Transverse colon (tissue), 4 donors: Measurements from ENCODE around the gene TMEM190. TPM values are rescaled to one million over a fixed set of nuclear protein-coding genes. Genes with fewer than 3 reads are reported as not detected.

Source experiments
- DNase-seq: peaks from one replicate; pipeline ENCODE4 v3.0.0-alpha.2; 2019
- H3K27ac ChIP-seq, 4 donors: fragments of 200-600 bp; sonication (generic); 2 replicates each; pipeline ENCODE4 v1.5.1; 2016 to 2018; ENCODE audit warnings: inconsistent platforms in 4 of 4
- H3K27me3 ChIP-seq: fragments of 200-600 bp; sonication (generic); 2 replicates; pipeline ENCODE4 v1.5.1; 2017; ENCODE audit warnings: inconsistent platforms
- H3K36me3 ChIP-seq, 4 donors: fragments of 200-600 bp; sonication (generic); 2 replicates each; pipeline ENCODE4 v1.5.1; 2017 to 2019; ENCODE audit warnings: inconsistent platforms in 4 of 4
- H3K4me1 ChIP-seq, 4 donors: fragments of 200-600 bp; sonication (generic); 2 replicates each; pipeline ENCODE4 v1.5.1; 2017 to 2020; ENCODE audit warnings: inconsistent platforms in 4 of 4
- H3K4me3 ChIP-seq, 4 donors: fragments of 200-600 bp; sonication (generic); 1 replicate in 1 of 4; 2 replicates in 3 of 4; pipeline versions ENCODE4 v1.5.1 to v1.6.1; 2017 to 2019; ENCODE audit warnings: inconsistent platforms in 4 of 4
- H3K9me3 ChIP-seq, 2 donors: fragments of 200-600 bp; sonication (generic); 2 replicates each; pipeline ENCODE4 v1.5.1; 2017 to 2019; ENCODE audit warnings: inconsistent platforms in 2 of 2
- EP300 ChIP-seq: sonication (generic); formaldehyde crosslinking; IDR thresholded peaks from one replicate; pipeline ENCODE4 v1.6.1; 2017; ENCODE audit warnings: antibody characterized with exemption, low read depth
- POLR2A ChIP-seq: fragments of 450-650 bp; IDR thresholded peaks from one replicate; pipeline ENCODE4 v1.6.1; 2016; ENCODE audit warnings: antibody characterized with exemption, mild to moderate bottlenecking, moderate library complexity
- POLR2AphosphoS5 ChIP-seq, 3 donors: sonication (generic); formaldehyde crosslinking; IDR thresholded peaks; one replicate each; pipeline ENCODE4 v1.6.1; 2016; ENCODE audit warnings: antibody characterized with exemption in 3 of 3
- WGBS, 2 donors: methylation state at CpG; one replicate each; pipeline ENCODE4 v1.1.5; 2018; ENCODE audit warnings: low coverage in 1 of 2; 5-methylcytosine and 5-hydroxymethylcytosine counted together
- in situ Hi-C, 4 donors: fragments of 200-750 bp; cut with MboI; loops; one replicate each; pipeline versions ENCODE4 v1.15.0 to v1.15.1; 2017; ENCODE audit warnings: low sequenced_read_pairs in 3 of 4, low pct_ligation_motif_present in 1 of 4, low pct_unique_long_range_greater_than_20kb in 1 of 4
- intact Hi-C: fragments of 100-400 bp; cut with DNase I; formaldehyde crosslinking; loops from one replicate; pipeline ENCODE4 v1.15.1; 2023; ENCODE audit warnings: low total_unique reads
- total RNA-seq, 4 donors: library from RNA; depleted of rRNA; stranded (reverse); fragments of >200 nt; gene quantifications; one replicate each; pipeline ENCODE4 v1.1.0, GENCODE V29; 2016
- TF ChIP-seq, protein P1 (sequence below), 5 experiments: fragments of 200-600 bp in 3 of 5; fragments of 450-650 bp in 2 of 5; sonication (generic) in 3 of 5; IDR thresholded peaks; 1 replicate in 2 of 5; 2 replicates in 3 of 5; pipeline ENCODE4 v1.5.1; 2016 to 2017; ENCODE audit warnings: antibody characterized with exemption in 5 of 5, inconsistent platforms in 3 of 5, mild to moderate bottlenecking in 2 of 5, moderate library complexity in 1 of 5

Gene TMEM190
- total RNA-seq, 4 donors from 2014 or later, result not detected

DNA sequence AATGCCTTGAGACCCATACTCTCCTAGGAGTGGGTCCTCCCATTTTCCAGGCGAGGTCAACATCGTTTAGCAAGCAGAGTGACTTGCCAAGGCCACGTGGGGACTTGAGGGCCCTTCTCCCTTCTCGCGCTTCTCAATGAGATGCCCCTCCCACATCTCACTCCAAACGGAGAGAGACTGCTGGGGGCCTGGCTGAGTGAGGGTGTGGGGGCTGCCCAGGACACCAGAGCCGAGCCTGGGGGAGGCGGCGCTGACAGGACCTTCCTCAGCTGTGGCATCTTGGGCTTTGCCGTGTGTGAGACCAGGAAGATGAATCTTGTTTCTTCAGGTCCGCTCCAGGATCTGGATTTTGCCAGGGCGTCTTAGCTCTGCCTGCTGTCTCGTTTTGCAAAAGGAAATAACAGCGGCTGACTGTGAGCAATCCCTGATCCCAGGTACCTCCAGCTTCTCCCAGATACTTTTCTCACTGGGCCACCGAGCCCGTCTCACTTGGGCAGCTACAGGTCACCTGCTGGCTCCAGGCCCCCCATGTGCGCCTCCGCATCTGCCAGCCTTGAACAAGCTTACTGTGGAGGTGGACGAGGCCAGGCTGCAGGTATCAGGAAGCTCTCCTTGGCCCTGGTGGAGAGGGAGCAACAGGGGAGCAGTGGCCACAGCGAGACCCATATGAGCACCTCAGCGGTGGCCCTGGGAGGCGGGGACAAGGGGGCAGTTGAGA is 28.1 kb upstream of the TMEM190 start:
- Histone ChIP-seq H3K9me3 (no peaks in the 10 kb centered on the region), H3K4me3 (no peak overlapping the region), H3K4me1 (peaks cover 4 to 27% (median 17%) of the 10 kb centered on the region in 4 donors), H3K27me3 (peaks cover 24% of the 10 kb centered on the region), H3K36me3 (peaks cover 0 to 4% (median 0%) of the 10 kb centered on the region in 4 donors), H3K27ac (no peak overlapping the region)
- 74% methylated on average over 22 of the region's 22 CpGs; no CpG with 5 or more reads in 1 of the 2 donors for WGBS, 2 donors
- in situ Hi-C loops, result no loop called here
- no peak for DNase-seq
- intact Hi-C loops, result no loop called here
- TF ChIP-seq POLR2A (no peak), POLR2AphosphoS5 (IDR thresholded peaks at IDR 0.05) (no peak), EP300 (no peak)
- TF ChIP-seq, protein P1, sequence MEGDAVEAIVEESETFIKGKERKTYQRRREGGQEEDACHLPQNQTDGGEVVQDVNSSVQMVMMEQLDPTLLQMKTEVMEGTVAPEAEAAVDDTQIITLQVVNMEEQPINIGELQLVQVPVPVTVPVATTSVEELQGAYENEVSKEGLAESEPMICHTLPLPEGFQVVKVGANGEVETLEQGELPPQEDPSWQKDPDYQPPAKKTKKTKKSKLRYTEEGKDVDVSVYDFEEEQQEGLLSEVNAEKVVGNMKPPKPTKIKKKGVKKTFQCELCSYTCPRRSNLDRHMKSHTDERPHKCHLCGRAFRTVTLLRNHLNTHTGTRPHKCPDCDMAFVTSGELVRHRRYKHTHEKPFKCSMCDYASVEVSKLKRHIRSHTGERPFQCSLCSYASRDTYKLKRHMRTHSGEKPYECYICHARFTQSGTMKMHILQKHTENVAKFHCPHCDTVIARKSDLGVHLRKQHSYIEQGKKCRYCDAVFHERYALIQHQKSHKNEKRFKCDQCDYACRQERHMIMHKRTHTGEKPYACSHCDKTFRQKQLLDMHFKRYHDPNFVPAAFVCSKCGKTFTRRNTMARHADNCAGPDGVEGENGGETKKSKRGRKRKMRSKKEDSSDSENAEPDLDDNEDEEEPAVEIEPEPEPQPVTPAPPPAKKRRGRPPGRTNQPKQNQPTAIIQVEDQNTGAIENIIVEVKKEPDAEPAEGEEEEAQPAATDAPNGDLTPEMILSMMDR (IDR thresholded peaks at IDR 0.05), result no peak

DNA sequence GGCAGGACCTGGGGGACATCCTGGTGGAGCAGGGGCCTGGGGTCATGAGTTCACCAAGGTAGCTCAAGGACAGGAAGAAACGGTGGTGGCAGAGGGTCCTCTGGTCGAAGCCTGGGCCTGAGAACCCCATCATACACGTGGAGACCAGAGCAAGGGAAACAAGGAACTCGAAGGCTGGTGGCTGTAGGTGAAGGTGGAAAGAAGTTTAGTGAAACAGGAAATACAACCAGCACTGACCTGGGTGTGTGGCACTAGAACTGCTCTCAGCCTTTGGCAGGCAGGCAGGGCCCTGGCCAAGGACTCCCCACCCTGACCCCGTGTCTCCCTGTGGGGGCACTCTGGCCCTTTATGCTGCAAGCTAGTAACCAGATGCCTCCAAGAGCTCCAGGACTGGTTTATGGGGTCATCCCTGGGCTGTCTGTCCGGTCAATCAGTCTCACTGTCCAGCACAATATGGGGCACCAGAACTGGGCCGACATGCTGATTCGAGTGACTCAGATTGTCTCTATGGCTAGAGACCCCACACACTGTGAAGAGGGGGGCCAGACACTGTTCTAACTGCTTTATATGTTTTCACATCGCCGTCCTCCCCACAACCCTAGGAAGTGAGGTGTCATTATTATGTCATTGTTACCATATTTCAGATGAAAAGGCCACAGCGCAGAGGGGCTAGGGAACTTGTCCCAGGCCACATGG is 25.9 kb upstream of the TMEM190 start:
- intact Hi-C loops, result no loop called here
- H3K9me3 ChIP-seq, result no peaks in the 10 kb centered on the region
- peaks cover 0 to 4% (median 0%) of the 10 kb centered on the region in 4 donors for H3K36me3 ChIP-seq
- no peak overlapping the region for H3K4me3 ChIP-seq
- H3K27me3 ChIP-seq, result peaks cover 47% of the 10 kb centered on the region
- no peak for TF ChIP-seq EP300
- no peak for TF ChIP-seq POLR2A
- TF ChIP-seq, protein P1 (IDR thresholded peaks at IDR 0.05), result no peak
- TF ChIP-seq POLR2AphosphoS5 (IDR thresholded peaks at IDR 0.05), result no peak
- WGBS, 2 donors, result 53 to 55% methylated on average over 5 to 11 of the region's 11 CpGs
- in situ Hi-C loops, result no loop called here
- H3K27ac ChIP-seq, result no peak overlapping the region
- H3K4me1 ChIP-seq, result peaks cover 17 to 44% (median 23%) of the 10 kb centered on the region in 4 donors
- DNase-seq, result no peak

DNA sequence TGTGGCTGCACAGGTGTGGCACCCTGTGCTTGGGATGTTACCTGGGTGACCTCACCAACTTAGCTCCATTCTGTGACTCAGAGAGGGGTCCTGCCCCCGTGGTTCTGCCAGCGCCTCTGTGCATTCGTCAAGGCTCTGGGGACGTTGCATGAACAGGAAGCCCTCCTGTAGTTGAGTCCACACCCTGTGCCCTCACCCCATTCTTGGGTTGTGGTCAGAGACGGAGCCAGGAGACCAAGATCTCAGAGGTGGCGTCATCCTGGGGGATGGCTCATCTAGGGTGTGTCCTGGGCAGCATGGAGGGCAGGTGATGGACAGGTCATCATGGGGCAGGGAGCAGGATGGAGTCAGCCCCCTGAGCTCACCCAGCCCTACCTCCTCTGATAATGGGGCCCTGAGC is 24.6 kb upstream of the TMEM190 start:
- H3K27ac ChIP-seq, result no peak overlapping the region
- no peaks in the 10 kb centered on the region for H3K9me3 ChIP-seq
- peaks cover 17 to 39% (median 19%) of the 10 kb centered on the region in 4 donors for H3K4me1 ChIP-seq
- no peak overlapping the region for H3K4me3 ChIP-seq
- in situ Hi-C loops (no loop called here), intact Hi-C loops (no loop called here)
- WGBS, 2 donors, result 85% methylated on average over 6 of the region's 6 CpGs; no CpG with 5 or more reads in 1 of the 2 donors
- H3K27me3 ChIP-seq, result peaks cover 60% of the 10 kb centered on the region
- H3K36me3 ChIP-seq, result peaks cover 0 to 3% (median 0%) of the 10 kb centered on the region in 4 donors
- no peak for TF ChIP-seq POLR2AphosphoS5 (IDR thresholded peaks at IDR 0.05)
- TF ChIP-seq POLR2A, result no peak
- no peak for TF ChIP-seq EP300
- TF ChIP-seq, protein P1 (IDR thresholded peaks at IDR 0.05), result no peak
- no peak for DNase-seq

GRCh38 chr19:55352549-55353145 is 24.0 kb upstream of the TMEM190 start:
- TF ChIP-seq POLR2A, result no peak
- no peak for TF ChIP-seq EP300
- TF ChIP-seq POLR2AphosphoS5 (IDR thresholded peaks at IDR 0.05), result no peak
- TF ChIP-seq, protein P1 (IDR thresholded peaks at IDR 0.05), result no peak
- intact Hi-C loops (no loop called here), in situ Hi-C loops (no loop called here)
- Histone ChIP-seq H3K4me1 (peaks cover 17 to 39% (median 19%) of the 10 kb centered on the region in 4 donors), H3K36me3 (no peaks in the 10 kb centered on the region), H3K27ac (no peak overlapping the region), H3K4me3 (no peak overlapping the region), H3K27me3 (peaks cover 63% of the 10 kb centered on the region), H3K9me3 (no peaks in the 10 kb centered on the region)
- DNase-seq, result no peak
- 56 to 69% methylated on average over 13 to 24 of the region's 25 CpGs for WGBS, 2 donors
